MV-4-11 (cell line): ENCODE measurements around the gene CMTM1.
"Not testable (repeated sequence)": the region's sequence is repeated elsewhere in the genome, so short reads cannot be mapped to it uniquely, and the experiment has no call there.

ENCODE experiments used
- DNase-seq: peaks from one replicate; lab custom pipeline; 2025; lab: John Stamatoyannopoulos, UW

The CMTM1 gene

DNA sequence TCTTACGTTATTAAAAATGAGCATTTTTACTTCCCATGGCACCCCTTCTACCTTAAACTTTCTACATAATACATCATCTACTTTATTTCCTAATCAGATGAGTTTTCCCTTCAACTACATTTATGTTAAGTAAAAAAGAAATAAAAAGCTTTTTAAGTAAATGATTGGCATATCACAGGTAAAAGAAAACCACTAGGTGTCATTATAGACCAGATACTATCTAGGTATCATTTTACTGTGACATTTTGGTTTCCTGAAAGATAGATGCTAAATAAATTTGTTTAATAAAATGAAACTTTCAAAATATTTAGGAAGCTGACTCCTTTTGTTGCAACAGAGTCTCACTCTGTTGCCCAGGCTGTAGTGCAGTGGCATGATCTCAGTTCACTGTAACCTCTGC is 3.8 kb upstream of the CMTM1 start:
- DNase-seq, result no peak

- DNase-seq, result no peak
These were observed 3.3 kb upstream of the CMTM1 start for GRCh38 chr16:66562986-66563385.

DNA sequence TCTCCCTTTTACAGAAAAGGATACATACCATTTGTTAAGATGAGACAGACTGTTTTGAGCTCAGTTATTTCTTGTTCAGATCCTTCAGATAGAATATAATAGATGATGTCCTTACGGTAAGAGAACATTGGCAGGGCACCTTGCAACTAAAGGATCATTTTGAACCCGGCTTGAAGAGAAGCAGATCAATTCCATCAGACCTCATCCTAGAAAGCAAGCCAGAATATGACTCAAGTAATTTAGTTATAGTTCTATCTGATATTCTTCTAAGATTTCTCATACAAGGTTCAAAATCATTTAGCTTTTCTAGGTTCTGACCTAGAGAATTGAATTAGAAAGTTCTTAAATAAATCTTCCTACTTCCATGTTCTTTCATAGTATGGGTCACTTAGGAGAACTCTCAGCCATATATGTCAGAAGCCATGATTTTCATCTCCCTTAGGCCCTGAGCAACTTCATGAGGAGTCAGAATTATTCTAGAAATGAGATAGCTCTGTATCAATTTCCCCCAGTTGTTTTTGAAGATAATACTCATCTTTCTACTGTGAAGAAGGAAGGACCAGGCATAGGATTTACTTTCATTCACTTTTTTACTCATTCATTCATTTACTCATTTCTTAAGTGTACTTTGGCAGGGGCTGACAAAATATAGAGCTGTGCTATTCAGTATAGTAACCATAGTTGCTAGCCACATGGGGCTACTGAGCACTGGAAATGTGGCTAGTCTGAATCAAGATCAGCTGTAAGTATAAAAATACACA is 2.5 kb upstream of the CMTM1 start:
- no peak for DNase-seq

DNA sequence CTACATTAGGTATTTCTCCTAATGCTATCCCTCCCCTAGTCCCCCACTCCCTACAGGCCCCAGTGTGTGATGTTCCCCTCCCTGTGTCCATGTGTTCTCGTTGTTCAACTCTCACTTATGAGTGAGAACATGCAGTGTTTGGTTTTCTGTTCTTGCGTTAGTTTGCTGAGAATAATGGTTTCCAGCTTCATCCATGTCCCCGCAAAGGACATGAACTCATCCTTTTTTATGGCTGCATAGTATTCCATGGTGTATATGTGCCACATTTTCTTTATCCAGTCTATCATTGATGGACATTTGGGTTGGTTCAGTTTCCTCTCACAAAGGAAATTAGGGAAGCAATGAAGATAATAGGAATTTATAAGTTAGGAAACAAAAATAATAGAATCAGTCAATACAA is 1.0 kb downstream of the CMTM1 start:
- DNase-seq, result not testable (repeated sequence)

DNA sequence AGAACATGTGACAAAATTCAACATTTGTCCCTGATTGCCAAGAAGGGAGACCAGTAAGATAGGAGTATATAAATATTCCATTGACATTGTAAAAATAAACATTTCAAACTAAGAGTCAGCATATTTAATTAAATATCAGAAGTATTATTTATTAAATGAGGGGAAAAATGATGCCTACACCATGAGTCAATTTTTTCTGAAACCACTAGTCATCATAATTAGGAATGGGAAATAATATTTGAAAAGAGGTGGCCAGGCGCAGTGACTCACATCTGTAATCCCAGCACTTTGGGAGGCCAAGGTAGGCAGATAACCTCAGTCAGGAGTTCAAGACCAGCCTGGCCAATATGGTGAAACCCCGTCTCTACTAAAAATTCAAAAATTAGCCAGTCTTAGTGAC is 2.1 kb downstream of the CMTM1 start:
- no peak for DNase-seq

- no peak for DNase-seq
These were observed 2.9 kb downstream of the CMTM1 start for GRCh38 chr16:66569131-66569530.

- DNase-seq, result peak; percentile 27
These were observed 3.7 kb downstream of the CMTM1 start for GRCh38 chr16:66569827-66570405.

GRCh38 chr16:66572356-66572755 is 6.1 kb downstream of the CMTM1 start:
- DNase-seq, result no peak

DNA sequence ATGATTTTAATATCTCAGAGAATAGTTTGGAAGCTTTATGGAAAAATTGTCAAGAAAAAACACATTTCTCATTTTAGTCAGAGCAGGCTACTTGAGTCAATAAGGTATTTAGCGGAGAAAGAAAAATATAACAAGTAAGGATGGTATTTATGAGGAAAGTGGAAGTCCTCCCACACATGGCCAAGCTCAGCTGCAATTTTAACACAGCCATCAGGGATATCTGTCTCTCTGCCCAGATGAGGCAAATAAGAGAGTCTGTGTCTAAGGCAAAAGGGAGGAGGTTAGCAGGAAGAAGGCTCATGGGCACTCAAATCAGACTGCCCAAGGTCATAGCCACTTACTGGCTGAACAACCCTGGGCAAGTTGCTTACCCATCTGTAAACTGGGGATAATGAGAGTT is 7.8 kb downstream of the CMTM1 start:
- no peak for DNase-seq

- no peak for DNase-seq
These were observed 8.3 kb downstream of the CMTM1 start for GRCh38 chr16:66574531-66574930.

DNA sequence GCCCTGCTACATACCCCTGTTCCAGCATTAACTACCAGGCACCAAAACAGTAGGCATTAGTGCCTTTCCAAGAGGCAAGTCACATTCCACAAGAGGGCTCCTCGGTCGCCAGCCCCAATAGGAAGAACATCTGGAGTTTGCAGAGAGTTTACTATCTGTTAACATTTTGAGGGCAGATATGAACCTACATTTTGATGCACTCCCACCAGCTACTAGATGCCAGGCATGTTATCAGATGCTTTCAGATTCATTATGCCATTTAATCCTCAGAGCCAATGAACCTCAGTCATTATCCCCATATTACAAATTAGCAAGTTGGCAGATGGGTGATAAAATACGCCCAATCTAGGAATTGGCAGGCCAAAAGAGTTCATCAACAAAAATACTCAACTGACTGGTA is 8.8 kb downstream of the CMTM1 start:
- no peak for DNase-seq

DNA sequence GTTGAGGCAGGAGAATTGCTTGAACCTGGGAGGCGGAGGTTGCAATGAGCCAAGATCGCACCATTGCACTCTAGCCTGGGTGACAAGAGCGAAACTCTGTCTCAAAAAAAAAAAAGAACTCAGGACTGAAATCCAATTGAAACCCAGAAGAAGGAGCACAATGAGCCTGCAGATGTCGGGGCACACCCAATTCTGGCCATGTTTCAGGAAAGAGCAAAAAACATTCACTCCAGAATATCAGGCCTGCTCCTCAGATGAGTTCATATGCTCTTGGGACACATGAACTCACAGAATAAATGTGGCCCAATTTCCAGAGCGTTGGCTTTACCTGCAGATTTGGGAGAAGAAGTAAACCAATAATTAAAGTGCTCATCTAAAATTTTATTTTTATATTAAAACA is 10.1 kb downstream of the CMTM1 start:
- DNase-seq, result no peak

DNA sequence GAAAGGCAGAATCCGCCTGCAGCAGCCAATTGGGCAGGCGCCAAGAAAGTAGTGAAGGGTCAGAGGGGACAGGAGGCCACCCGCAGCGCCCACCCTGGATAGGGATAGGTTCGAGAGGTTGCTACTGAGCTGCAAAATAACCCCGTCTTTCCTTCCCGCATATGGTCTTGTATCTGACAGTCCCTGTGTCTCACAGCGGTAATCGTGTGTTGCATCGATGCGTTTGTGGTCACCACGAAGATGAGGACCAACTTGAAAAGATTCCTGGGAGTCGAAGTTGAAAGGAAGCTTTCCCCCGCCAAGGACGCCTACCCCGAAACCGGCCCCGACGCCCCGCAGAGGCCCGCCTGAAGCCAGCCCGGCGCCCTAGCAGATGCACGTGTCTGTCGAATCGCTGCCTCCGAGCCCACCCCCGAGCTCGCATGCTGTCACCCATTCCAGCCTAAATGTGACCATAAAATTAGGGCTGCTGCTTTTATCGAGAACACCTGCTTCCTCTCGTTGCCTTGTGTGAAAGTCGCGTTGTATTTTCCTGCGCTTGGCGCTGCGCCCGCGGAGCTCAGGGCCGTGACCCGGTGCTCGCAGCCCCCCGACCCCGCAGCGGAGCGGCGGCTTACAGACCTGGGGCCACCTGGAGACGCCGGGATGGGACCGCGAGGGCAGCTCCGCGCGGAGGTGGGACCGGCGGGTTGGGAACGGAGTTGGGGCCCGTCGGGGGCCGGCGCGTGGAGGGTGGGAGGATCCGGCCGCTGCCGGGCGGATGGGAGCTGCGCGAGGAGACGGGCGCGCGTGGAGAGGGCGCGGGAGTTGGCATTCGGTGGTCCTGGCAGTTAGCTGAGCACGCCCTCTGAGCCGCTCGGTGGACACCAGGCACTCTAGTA is 12.7 kb downstream of the CMTM1 start, which contains the start of gene CMTM2:
Gene CMTM2 (plus strand): TSS at position 813 of the 881 bp plus-strand sequence. CDS start 145 bp downstream, outside the sequence.
- no peak for DNase-seq

DNA sequence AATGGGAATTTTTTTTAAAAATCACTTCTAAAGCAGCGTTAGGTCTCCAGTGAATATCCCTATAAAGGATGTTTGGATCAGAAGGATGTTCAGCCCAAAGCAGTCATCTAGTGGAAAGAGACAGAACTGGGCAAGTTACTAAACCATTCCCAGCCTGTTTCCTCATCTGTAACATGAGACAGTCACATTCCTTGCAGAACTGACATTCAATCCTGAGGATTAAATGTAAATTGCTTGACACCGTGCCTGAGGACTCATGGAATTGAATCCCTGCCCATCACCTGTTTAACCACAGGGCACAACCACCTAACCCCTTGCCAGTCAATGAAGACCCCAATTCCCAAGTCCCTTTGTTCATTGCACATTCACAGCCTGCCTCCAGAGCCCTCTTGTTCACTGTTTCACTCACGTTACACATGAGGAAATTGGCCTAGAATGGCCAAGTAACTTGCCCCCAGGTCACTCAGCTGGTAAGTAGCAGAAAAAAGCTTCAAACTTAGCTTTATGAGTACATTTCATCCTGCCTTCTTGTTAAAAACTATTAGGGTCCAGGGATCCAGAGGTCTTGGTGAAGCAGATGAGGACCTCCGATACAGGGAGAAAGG is 14.5 kb downstream of the CMTM1 start:
- no peak for DNase-seq

GRCh38 chr16:66581246-66581952 is 15.2 kb downstream of the CMTM1 start:
- DNase-seq, result no peak

DNA sequence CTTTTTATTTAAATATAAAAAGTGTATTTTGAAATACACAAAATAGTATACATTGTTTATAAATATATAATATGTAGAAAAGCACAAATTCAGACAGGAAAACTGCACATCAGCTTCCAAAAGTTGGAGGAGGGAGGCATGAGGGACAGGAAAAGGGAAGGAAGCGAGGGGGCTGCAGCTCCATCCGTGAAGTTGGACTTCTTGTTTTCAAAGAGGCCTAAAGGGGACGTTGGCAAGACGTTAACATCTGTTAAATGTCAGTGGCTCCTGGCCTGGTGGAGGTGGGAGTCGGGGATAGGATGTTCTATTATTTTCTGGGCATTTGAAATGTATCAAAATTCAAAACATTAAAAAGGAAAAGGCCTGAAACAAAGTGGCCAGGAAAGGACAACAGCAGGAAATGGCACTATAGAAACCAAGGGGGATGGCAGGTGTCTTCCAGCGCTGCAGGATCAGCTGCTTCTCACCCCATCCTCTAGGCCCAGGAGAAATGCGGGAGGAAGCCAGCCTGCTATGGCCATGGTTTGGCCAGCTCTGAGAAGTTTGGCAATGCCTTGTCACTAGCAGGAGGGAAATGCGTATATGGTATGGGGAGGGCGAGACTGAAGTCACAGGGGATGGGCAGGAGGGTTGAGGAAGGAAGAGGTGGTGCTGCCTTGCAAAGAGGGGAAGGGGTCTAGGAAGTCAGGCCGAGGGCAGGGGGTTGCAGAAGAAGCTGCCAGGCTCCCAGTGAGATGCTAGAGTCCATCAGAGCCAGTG is 19.4 kb downstream of the CMTM1 start:
- no peak for DNase-seq

GRCh38 chr16:66587881-66588600 is 21.8 kb downstream of the CMTM1 start:
- DNase-seq, result no peak

- peak; percentile 44 for DNase-seq
These were observed 22.9 kb downstream of the CMTM1 start for GRCh38 chr16:66588981-66589713.

DNA sequence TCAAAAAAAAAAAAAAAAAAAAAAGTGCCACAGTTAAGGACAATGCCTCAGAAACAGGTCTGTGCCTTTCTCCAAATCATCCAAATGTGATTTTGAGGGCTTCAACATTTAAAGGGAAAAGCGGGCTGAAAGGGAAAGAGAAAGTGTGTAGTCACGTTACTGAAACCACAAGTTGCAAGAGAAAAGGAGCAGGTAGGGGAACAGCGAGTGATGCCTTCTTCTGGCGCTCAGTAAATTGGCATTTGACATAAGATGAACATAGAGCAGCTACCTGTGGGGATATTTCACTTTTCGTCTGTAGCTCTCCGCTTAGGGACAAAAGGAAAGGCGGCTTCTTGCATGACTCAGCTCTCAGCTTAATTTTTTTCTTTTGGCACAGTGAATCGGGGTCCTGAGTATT is 24.1 kb downstream of the CMTM1 start:
- no peak for DNase-seq

- DNase-seq, result no peak
These were observed 24.8 kb downstream of the CMTM1 start for GRCh38 chr16:66591018-66591417.
